ENCODE measurements around the gene NCOA6. TPM values are rescaled to one million over a fixed set of nuclear protein-coding genes. Genes with fewer than 3 reads are reported as not detected.
A peak's percentile ranks its signal among the peaks of the same experiment; 100 is the strongest.
"Not testable (repeated sequence)": the region's sequence is repeated elsewhere in the genome, so short reads cannot be mapped to it uniquely, and the experiment has no call there.

The NCOA6 gene
- total and polyA plus RNA-seq, 7 experiments from 2014 or later, result 4.6 to 31.9 (median 26.5) TPM

DNA sequence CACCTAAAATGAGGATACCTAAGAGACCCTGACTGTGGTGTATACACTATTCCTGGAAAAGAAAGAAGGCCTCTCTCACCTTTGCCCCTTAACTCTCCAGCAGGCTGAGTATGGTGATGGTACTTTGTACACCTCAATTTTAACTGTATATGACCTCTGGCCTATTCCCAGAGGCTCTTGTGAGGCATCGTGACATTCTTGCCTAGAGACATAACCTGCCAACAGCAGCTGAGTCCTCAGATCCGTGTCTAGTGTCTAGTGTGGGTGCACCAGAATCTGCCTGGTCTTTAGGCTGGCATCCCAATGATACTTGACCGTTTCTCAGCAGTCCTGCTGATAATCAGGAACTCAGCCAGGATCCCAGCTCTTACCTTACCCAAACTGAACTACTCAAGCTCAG, 101.3 kb downstream of the NCOA6 start:
- no peaks in the 10 kb centered on the region for H3K9me3 ChIP-seq (ENCODE audit: control insufficient read depth in 2 of 3, low read length in 3 of 3)
- no peak overlapping the region for H3K4me3 Mint-ChIP-seq
- DNase-seq (no peak), ATAC-seq (no peak)
- H3K27ac Mint-ChIP-seq, result peak overlapping the region in 1 of 9 donors; percentile 2
- H3K4me1 Mint-ChIP-seq, result peaks cover 0 to 14% (median 0%) of the 10 kb centered on the region in 7 donors
- intact Hi-C loops (cut with micrococcal nuclease), result no loop called here
- no peak overlapping the region for H3K4me3 ChIP-seq (ENCODE audit: low read length)
- no peak overlapping the region for H3K27ac ChIP-seq (ENCODE audit: low read depth, low read length)
- ChIA-PET CTCF (no interaction called here), POLR2A (interaction anchor here (0.7 kb wide), 1 partner anchor 31 kb away, joined by 4 read pairs; no protein-coding TSS in a partner anchor)
- H3K9me3 Mint-ChIP-seq, result no peaks in the 10 kb centered on the region
- no peaks in the 10 kb centered on the region for H3K27me3 Mint-ChIP-seq
- peaks cover 7 to 39% (median 10%) of the 10 kb centered on the region in 3 experiments for H3K36me3 ChIP-seq (ENCODE audit: control insufficient read depth in 2 of 3, insufficient read depth in 3 of 3, low read length in 3 of 3)
- peaks cover 15 to 33% (median 20%) of the 10 kb centered on the region in 5 donors for H3K36me3 Mint-ChIP-seq
- H3K4me1 ChIP-seq (ENCODE audit: control insufficient read depth in 2 of 2, insufficient read depth in 2 of 2, low read length in 2 of 2), result no peaks in the 10 kb centered on the region
- no peaks in the 10 kb centered on the region for H3K27me3 ChIP-seq (ENCODE audit: control insufficient read depth in 2 of 2, insufficient read depth in 2 of 2, low read length in 2 of 2)

DNA sequence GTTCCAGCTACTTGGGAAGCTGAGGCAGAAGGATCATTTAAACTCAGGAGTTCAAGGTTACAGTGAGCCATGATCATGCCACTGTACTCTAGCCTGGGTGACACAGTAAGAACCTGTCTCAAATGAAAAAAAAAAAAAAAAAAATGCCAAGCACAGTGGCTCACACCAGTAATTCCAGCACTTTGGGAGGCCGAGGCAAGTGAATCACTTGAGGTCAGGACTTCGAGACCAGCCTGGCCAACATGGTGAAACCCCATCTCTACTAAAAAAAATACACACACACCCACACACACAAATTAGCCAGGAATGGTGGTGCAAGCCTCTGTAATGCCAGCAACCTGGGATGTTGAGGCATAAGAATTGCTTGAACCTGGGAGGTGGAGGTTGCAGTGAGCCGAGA, 102.9 kb downstream of the NCOA6 start:
- H3K27me3 Mint-ChIP-seq; H3K4me3 Mint-ChIP-seq; intact Hi-C loops (cut with micrococcal nuclease); H3K4me1 ChIP-seq (ENCODE audit: control insufficient read depth in 2 of 2, insufficient read depth in 2 of 2, low read length in 2 of 2); POLR2A ChIA-PET; H3K27ac ChIP-seq (ENCODE audit: low read depth, low read length); H3K27me3 ChIP-seq (ENCODE audit: control insufficient read depth in 2 of 2, insufficient read depth in 2 of 2, low read length in 2 of 2); H3K9me3 ChIP-seq (ENCODE audit: control insufficient read depth in 2 of 3, low read length in 3 of 3); H3K27ac Mint-ChIP-seq; H3K9me3 Mint-ChIP-seq; ATAC-seq; H3K4me3 ChIP-seq (ENCODE audit: low read length); CTCF ChIA-PET; DNase-seq: not testable (repeated sequence)
- Mint-ChIP-seq H3K36me3 (peaks cover 15 to 40% (median 20%) of the 10 kb centered on the region in 5 donors), H3K4me1 (peaks cover 0 to 16% (median 0%) of the 10 kb centered on the region in 7 donors)
- peaks cover 7 to 41% (median 10%) of the 10 kb centered on the region in 3 experiments for H3K36me3 ChIP-seq (ENCODE audit: control insufficient read depth in 2 of 3, insufficient read depth in 3 of 3, low read length in 3 of 3)

DNA sequence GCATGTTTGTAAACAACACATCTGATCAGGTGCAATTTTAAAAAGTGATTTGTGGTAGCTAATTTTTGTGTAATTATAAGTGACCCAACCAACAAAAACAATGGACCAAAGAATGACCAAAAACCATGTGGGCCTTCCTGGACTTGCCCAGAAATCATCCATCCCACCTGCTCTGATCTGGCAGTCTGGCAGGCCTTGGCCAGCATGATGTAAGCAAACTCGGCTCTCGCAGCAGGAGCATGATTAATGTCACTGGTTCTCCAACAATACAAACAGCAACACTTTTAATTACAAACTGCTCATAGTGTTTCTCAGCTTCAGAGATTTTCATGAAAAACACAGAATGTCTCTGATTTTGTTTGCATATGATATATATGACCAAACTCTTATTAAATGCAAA, 105.2 kb downstream of the NCOA6 start:
- Histone ChIP-seq H3K4me1 (ENCODE audit: control insufficient read depth in 2 of 2, insufficient read depth in 2 of 2, low read length in 2 of 2) (no peaks in the 10 kb centered on the region), H3K36me3 (ENCODE audit: control insufficient read depth in 2 of 3, insufficient read depth in 3 of 3, low read length in 3 of 3) (peaks cover 4 to 28% (median 7%) of the 10 kb centered on the region in 3 experiments), H3K27ac (ENCODE audit: low read depth, low read length) (no peak overlapping the region), H3K4me3 (ENCODE audit: low read length) (no peak overlapping the region), H3K27me3 (ENCODE audit: control insufficient read depth in 2 of 2, insufficient read depth in 2 of 2, low read length in 2 of 2) (no peaks in the 10 kb centered on the region), H3K9me3 (ENCODE audit: control insufficient read depth in 2 of 3, low read length in 3 of 3) (no peaks in the 10 kb centered on the region)
- Mint-ChIP-seq H3K4me3 (no peak overlapping the region), H3K27ac (no peak overlapping the region), H3K4me1 (peaks cover 0 to 16% (median 0%) of the 10 kb centered on the region in 7 donors), H3K27me3 (no peaks in the 10 kb centered on the region), H3K36me3 (peaks cover 2 to 27% (median 8%) of the 10 kb centered on the region in 5 donors), H3K9me3 (no peaks in the 10 kb centered on the region)
- ChIA-PET CTCF (no interaction called here), POLR2A (no interaction called here)
- intact Hi-C loops (cut with micrococcal nuclease), result no loop called here
- ATAC-seq, result no peak
- DNase-seq, result no peak

DNA sequence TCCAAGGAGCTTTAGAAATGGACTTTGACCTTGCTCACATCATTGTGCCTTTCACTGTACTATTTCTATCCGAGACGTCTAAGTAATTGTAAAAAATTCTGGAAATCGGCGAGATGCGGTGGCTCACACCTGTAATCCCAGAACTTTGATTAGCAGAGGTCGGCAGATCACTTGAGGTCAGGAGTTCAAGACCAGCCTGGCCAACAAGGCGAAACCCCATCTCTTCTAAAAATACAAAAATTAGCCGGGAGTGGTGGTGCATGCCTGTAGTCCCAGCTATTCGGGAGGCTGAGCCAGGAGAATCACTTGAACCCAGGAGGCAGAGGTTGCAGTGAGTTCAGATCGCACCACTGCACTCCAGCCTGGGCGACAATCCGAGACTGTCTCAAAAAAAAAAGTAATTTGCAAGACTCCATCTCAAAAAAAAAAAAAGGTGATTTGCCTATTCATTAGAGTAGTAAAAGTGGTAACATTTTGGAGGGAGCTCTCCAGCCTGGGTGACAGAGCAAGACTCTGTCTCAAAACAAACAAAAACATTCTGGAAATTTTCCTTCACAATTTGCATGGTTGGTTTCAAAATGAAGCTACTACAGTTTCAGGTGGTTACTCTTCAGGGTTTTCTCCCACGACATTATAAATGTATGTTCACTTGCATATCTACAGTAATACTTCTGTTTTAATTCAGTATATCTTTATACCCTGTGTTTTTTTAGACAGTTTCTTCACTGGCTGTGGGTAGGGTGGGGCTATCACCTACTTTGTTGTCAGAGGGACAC, 106.0 kb downstream of the NCOA6 start:
- ATAC-seq, result not testable (repeated sequence)

DNA sequence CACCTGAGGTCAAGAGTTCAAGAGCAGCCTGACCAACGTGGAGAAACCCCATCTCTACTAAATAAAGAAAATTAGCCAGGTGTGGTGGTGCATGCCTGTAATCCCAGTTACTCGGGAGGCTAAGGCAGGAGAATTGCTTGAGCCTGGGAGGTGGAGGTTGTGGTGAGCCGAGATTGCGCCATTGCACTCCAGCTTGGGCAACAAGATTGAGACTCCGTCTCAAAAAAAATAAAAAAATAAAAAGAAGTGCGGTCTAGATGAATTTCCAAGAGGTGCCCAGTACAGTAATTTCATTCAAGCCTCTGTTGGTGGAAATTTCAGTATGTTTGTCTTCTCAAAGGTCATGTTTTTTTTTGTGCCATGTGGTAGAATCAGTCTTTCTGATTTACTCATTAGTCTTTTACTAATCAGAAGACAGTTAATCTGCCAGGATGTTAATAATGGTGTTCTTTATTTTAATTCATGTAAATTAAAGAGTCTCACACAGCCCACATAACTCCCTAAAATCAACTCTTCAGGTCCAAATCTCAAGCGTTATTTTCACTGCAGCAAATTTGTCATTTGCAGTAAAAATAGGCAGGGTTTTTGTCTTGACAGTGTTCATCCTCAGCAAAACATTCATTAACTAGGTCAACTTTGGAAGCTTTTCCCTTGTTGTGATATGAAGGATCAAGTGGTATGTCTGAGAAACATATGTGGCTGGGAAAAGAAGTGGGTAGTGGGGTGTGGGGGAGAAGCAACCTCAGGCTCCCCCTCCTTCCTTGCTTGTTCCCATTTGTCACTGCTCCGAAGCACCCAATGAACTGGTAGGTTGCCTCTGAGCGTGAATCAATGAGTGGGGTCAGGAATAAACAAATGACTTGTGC, 108.0 kb downstream of the NCOA6 start:
- peaks cover 0 to 21% (median 0%) of the 10 kb centered on the region in 7 donors for H3K4me1 Mint-ChIP-seq
- ATAC-seq (no peak), DNase-seq (no peak)
- no peaks in the 10 kb centered on the region for H3K27me3 ChIP-seq (ENCODE audit: control insufficient read depth in 2 of 2, insufficient read depth in 2 of 2, low read length in 2 of 2)
- no peaks in the 10 kb centered on the region for H3K9me3 Mint-ChIP-seq
- H3K27ac Mint-ChIP-seq, result peak overlapping the region in 1 of 9 donors; percentile 15
- H3K9me3 ChIP-seq (ENCODE audit: control insufficient read depth in 2 of 3, low read length in 3 of 3), result no peaks in the 10 kb centered on the region
- POLR2A ChIA-PET, result interaction anchor here (0.7 kb wide), 2 partner anchors 762 to 1493 kb away, joined by 3 read pairs; no protein-coding TSS in a partner anchor
- H3K27me3 Mint-ChIP-seq, result no peaks in the 10 kb centered on the region
- CTCF ChIA-PET, result no interaction called here
- intact Hi-C loops (cut with micrococcal nuclease), result no loop called here
- no peak overlapping the region for H3K4me3 Mint-ChIP-seq
- peaks cover 0 to 21% (median 0%) of the 10 kb centered on the region in 3 experiments for H3K36me3 ChIP-seq (ENCODE audit: control insufficient read depth in 2 of 3, insufficient read depth in 3 of 3, low read length in 3 of 3)
- H3K27ac ChIP-seq (ENCODE audit: low read depth, low read length), result no peak overlapping the region
- H3K4me3 ChIP-seq (ENCODE audit: low read length), result no peak overlapping the region
- peaks cover 0 to 29% (median 5%) of the 10 kb centered on the region in 5 donors for H3K36me3 Mint-ChIP-seq
- no peaks in the 10 kb centered on the region for H3K4me1 ChIP-seq (ENCODE audit: control insufficient read depth in 2 of 2, insufficient read depth in 2 of 2, low read length in 2 of 2)

More for the DNA sequence above, 106.0 kb downstream of the NCOA6 start:
- H3K27me3 Mint-ChIP-seq; H3K9me3 ChIP-seq (ENCODE audit: control insufficient read depth in 2 of 3, low read length in 3 of 3); H3K27ac Mint-ChIP-seq; POLR2A ChIA-PET; intact Hi-C loops (cut with micrococcal nuclease); H3K9me3 Mint-ChIP-seq; DNase-seq; H3K27me3 ChIP-seq (ENCODE audit: control insufficient read depth in 2 of 2, insufficient read depth in 2 of 2, low read length in 2 of 2); CTCF ChIA-PET; H3K4me1 ChIP-seq (ENCODE audit: control insufficient read depth in 2 of 2, insufficient read depth in 2 of 2, low read length in 2 of 2); H3K27ac ChIP-seq (ENCODE audit: low read depth, low read length); H3K4me3 ChIP-seq (ENCODE audit: low read length); H3K4me3 Mint-ChIP-seq: not testable (repeated sequence)
- H3K36me3 Mint-ChIP-seq, result peaks cover 0 to 29% (median 5%) of the 10 kb centered on the region in 5 donors
- peaks cover 0 to 16% (median 0%) of the 10 kb centered on the region in 7 donors for H3K4me1 Mint-ChIP-seq
- peaks cover 0 to 28% (median 5%) of the 10 kb centered on the region in 3 experiments for H3K36me3 ChIP-seq (ENCODE audit: control insufficient read depth in 2 of 3, insufficient read depth in 3 of 3, low read length in 3 of 3)

DNA sequence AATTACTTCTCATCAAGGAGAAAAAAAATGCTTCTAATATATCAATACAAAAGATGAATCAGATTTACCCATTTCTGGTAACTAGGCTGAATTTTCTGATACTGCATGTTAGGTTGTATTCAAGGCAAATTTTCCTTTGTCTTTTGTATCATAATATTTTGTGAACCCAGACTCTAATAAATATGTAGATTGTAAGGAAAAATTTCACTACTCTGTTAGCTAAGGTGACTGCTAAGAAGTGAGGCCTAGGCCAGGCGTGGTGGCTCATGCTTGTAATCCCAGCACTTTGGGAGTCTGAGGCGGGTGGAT, 108.6 kb downstream of the NCOA6 start:
- ChIA-PET POLR2A (interaction anchor here (0.7 kb wide), 1 partner anchor 762 kb away, joined by 3 read pairs; no protein-coding TSS in a partner anchor), CTCF (no interaction called here)
- H3K36me3 Mint-ChIP-seq, result peaks cover 0 to 29% (median 5%) of the 10 kb centered on the region in 5 donors
- H3K4me3 ChIP-seq (ENCODE audit: low read length), result no peak overlapping the region
- no peak overlapping the region for H3K27ac Mint-ChIP-seq
- H3K4me1 ChIP-seq (ENCODE audit: control insufficient read depth in 2 of 2, insufficient read depth in 2 of 2, low read length in 2 of 2), result no peaks in the 10 kb centered on the region
- no peaks in the 10 kb centered on the region for H3K9me3 Mint-ChIP-seq
- H3K27me3 ChIP-seq (ENCODE audit: control insufficient read depth in 2 of 2, insufficient read depth in 2 of 2, low read length in 2 of 2), result no peaks in the 10 kb centered on the region
- H3K9me3 ChIP-seq (ENCODE audit: control insufficient read depth in 2 of 3, low read length in 3 of 3), result no peaks in the 10 kb centered on the region
- ATAC-seq, result no peak
- intact Hi-C loops (cut with micrococcal nuclease), result no loop called here
- no peaks in the 10 kb centered on the region for H3K27me3 Mint-ChIP-seq
- peaks cover 0 to 21% (median 0%) of the 10 kb centered on the region in 3 experiments for H3K36me3 ChIP-seq (ENCODE audit: control insufficient read depth in 2 of 3, insufficient read depth in 3 of 3, low read length in 3 of 3)
- no peak overlapping the region for H3K4me3 Mint-ChIP-seq
- H3K27ac ChIP-seq (ENCODE audit: low read depth, low read length), result no peak overlapping the region
- no peak for DNase-seq
- H3K4me1 Mint-ChIP-seq, result peaks cover 0 to 24% (median 0%) of the 10 kb centered on the region in 7 donors

All from naive thymus-derived CD4-positive, alpha-beta T cell (primary cell).